Measurements from ENCODE around the gene ZNF512B.

DNA sequence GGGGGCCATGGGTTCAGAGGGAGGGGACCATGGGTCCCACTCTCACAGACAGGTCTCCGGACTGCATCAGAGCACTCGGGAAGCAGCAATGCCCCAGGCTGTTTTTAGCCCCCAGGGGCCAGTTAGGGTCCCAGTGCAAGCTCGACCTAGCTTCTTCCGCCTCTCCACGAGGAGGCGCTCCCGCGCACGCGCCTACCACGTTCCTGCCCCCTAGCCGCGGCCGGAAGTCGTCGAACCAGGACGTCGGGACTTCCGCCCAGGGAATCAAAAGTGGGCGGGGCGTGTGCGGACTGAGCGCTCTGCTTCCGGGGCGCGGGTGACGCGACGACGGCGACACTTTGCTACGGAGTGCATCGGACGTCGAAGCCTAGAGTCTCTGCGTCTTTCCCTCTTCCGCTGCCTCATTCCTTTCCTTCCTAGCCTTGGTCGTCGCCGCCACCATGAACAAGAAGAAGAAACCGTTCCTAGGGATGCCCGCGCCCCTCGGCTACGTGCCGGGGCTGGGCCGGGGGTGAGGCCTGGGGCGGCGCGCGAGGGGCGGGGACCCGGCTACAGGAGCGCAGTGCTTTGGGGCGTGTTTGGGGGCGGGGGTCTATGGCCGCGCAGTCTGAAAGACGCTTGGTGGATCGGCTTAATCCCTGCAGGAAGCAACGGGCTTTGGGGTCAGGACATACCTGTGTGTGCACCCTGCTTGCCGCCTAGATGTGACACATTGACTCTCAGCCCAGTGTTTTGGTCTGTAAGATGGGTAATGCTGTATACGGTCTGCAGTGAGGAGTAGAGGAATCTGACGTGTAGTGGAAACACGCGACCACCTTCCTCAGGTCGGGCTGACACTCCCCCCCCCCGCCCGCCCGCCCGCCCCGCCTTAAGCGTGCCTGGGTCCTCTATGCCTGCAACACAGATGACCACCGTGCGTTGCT lies 11.3 kb upstream of the ZNF512B start, which contains the start of gene PRPF6:
- TF ChIP-seq, protein P1, sequence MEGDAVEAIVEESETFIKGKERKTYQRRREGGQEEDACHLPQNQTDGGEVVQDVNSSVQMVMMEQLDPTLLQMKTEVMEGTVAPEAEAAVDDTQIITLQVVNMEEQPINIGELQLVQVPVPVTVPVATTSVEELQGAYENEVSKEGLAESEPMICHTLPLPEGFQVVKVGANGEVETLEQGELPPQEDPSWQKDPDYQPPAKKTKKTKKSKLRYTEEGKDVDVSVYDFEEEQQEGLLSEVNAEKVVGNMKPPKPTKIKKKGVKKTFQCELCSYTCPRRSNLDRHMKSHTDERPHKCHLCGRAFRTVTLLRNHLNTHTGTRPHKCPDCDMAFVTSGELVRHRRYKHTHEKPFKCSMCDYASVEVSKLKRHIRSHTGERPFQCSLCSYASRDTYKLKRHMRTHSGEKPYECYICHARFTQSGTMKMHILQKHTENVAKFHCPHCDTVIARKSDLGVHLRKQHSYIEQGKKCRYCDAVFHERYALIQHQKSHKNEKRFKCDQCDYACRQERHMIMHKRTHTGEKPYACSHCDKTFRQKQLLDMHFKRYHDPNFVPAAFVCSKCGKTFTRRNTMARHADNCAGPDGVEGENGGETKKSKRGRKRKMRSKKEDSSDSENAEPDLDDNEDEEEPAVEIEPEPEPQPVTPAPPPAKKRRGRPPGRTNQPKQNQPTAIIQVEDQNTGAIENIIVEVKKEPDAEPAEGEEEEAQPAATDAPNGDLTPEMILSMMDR (IDR thresholded peaks at IDR 0.05): peak; percentile 50 to 89 (median 80)
- peak; percentile 70 to 74 for TF ChIP-seq POLR2A (IDR thresholded peaks at IDR 0.05)

All from Peyer's patch (tissue), 4 donors.